Peyer's patch (tissue), 4 donors: ENCODE results near the gene RABAC1.

Experiments
- CTCF ChIP-seq, 6 experiments: fragments of 450-650 bp in 4 of 6; fragments of 200-600 bp in 2 of 6; sonication (generic) in 1 of 6; IDR thresholded peaks; one replicate each; pipeline ENCODE4 v1.5.1; 2017 to 2019; ENCODE audit warnings: antibody characterized with exemption in 6 of 6, mild to moderate bottlenecking in 3 of 6, moderate library complexity in 1 of 6
- POLR2A ChIP-seq, 2 donors: fragments of 450-650 bp; IDR thresholded peaks; one replicate each; pipeline ENCODE4 v1.5.1; 2017; ENCODE audit warnings: antibody characterized with exemption in 2 of 2, mild to moderate bottlenecking in 2 of 2, moderate library complexity in 2 of 2

- no peak for TF ChIP-seq CTCF (IDR thresholded peaks at IDR 0.05)
- no peak for TF ChIP-seq POLR2A (IDR thresholded peaks at IDR 0.05)
These were observed 13.9 kb downstream of the RABAC1 start for GRCh38 chr19:41945135-41945766.
